A549 treated with CORT108297 at 1 μM for 4 hours (cell line): Measurements from ENCODE around the gene EPHA10. TPM values are rescaled to one million over a fixed set of nuclear protein-coding genes. Genes with fewer than 3 reads are reported as not detected.

Source experiments
- total RNA-seq: library from RNA; stranded (reverse); fragments of 200-300 nt; extraction: Qiagen RNA extraction; gene quantifications from 5 replicates; pipeline ENCODE4 v1.2.3, GENCODE V29; 2022

The EPHA10 gene
- total RNA-seq = 0.63 to 0.91 TPM (median 0.83 TPM) in 5 replicates

DNA sequence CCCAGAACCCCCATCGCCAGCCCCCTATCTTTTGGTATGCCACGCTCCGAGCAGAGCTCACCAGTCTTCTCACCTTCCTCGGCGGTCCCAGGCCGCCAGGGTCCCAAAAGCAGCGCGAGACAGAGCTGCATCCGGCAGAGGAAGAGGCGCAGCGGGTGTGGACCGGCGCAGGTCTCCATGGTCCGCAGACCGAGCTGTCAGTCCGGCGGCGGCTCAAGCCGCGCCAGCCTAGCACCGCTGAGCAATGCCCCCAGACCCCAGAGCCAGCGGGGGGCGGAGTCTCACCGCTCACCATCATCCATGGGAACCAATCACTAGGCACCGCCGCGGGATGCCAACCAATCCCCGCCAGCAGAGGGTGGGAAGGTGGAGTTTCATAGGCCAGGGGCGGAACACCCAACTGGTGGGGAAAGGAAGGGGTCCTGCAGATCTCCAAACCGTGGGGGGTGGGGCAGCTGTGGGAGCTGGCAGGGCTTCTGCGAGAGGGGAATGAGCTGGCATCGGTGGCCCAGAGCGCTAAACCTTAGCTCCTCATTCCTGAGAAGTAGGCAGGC lies at the start of gene EPHA10:
EPHA10 (minus strand) TSS at position 233 of the 554 bp plus-strand sequence; CDS start at position 179, 54 bp downstream.

GRCh38 chr1:37807555-37808368 lies 42.8 kb upstream of the EPHA10 start, which contains the start of the genes C1orf122 and YRDC:
Gene C1orf122, plus strand, starts transcription at chr1:37807790. Its CDS starts 615 bp downstream, at chr1:37808405.
Gene YRDC, minus strand, starts transcription at chr1:37808208. Its CDS starts 28 bp downstream, at chr1:37808180.

DNA sequence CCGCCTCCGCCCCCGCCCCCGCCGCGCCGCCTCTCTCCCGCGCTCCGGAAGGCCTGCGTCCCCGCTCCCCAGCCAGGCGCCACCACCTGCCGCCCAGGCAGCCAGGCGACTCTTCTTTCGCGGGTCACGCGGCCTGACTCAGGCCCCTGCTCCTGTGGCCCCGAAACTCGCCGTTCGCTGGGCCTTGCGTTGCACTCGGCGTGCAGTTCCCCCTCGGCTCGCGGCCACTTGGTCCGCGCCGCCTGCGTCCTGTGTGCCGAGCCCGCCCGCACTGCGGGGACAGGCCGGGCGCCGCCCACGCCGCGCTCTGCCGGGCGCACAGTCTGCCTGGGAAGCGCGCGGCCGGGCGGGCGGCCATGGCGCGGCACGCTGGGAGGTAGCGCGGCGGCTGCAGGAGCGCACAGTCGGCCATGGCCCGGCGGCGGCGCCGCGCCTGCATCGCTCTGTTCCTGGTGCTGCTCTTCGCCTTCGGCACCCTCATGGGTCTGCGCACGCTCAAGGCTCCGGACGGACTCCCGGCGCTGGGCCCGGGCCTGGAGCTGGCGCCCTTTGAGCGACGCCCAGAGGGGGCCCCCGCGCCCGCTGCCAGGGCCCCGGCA lies 29.0 kb upstream of the EPHA10 start, which contains the start of gene MANEAL:
MANEAL (plus strand) TSS at position 75 of the 599 bp plus-strand sequence; CDS start at position 411, 336 bp downstream.

DNA sequence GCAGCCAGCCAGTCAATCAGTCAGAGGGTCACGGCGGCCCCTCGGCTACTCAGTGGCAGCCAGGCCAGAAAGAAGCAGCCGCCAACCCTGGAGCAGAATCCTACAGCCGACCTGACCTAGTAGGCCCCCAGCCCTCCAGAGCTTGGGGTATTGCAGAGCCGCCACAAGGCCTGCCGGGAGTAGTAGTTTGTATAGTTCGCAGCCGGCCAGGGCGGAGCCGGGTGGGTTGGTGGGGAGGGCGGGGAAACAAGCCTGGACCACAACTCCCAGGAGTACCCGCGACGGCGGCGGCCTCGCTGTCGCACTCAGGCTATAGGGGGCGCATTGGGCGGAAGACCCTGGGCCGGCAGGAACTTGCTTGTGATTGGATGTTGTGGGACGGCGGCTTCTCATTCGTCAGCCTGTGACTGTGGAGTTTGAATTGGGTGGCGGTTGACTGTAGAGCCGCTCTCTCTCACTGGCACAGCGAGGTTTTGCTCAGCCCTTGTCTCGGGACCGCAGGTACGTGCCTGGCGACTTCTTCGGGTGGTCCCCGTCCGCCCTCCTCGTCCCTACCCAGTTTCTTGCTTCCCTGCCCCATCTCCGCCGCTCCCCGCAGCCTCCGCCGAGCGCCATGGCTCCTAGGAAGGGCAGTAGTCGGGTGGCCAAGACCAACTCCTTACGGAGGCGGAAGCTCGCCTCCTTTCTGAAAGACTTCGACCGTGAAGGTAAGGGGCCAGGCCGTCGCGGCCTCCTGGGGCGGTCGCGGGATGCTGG lies 72.7 kb downstream of the EPHA10 start, which contains the start of gene CDCA8:
CDCA8 (plus strand) TSS at position 439 of the 756 bp plus-strand sequence; CDS start at position 614, 175 bp downstream.

Other genes with a start within 250 kb of the EPHA10 start
- 9.8 to 13.0 TPM (median 12.0 TPM) in 5 replicates for gene SNIP1, start 210.8 kb downstream of the EPHA10 start, total RNA-seq
- gene DNALI1, start 208.2 kb downstream of the EPHA10 start, total RNA-seq = 0.03 to 0.07 TPM (median 0.06 TPM) in 3 of 5 replicates, not detected in the others
- 43.4 to 66.6 TPM (median 51.3 TPM) in 5 replicates for gene GNL2, start 169.2 kb downstream of the EPHA10 start, total RNA-seq
- 0.09 to 0.16 TPM (median 0.10 TPM) in 5 replicates for gene RSPO1, start 130.2 kb downstream of the EPHA10 start, total RNA-seq
- gene CDCA8, start 72.6 kb downstream of the EPHA10 start, total RNA-seq = 45.8 to 49.2 TPM (median 46.8 TPM) in 5 replicates
- gene MANEAL, start 28.7 kb upstream of the EPHA10 start, total RNA-seq = 20.4 to 27.1 TPM (median 26.2 TPM) in 5 replicates
- 32.2 to 68.6 TPM (median 56.5 TPM) in 5 replicates for gene C1orf122, start 42.7 kb upstream of the EPHA10 start, total RNA-seq
- 14.4 to 19.8 TPM (median 18.5 TPM) in 5 replicates for gene YRDC, start 43.1 kb upstream of the EPHA10 start, total RNA-seq
- 3.9 to 5.4 TPM (median 4.2 TPM) in 5 replicates for gene MTF1, start 94.5 kb upstream of the EPHA10 start, total RNA-seq
- gene INPP5B, start 181.9 kb upstream of the EPHA10 start, total RNA-seq = 3.9 to 5.4 TPM (median 4.5 TPM) in 5 replicates
- 50.9 to 100 TPM (median 54.3 TPM) in 5 replicates for gene SF3A3, start 224.9 kb upstream of the EPHA10 start, total RNA-seq
- gene FHL3, start 240.4 kb upstream of the EPHA10 start, total RNA-seq = 7.3 to 9.0 TPM (median 8.7 TPM) in 5 replicates
- 39.1 to 77.3 TPM (median 42.9 TPM) in 5 replicates for gene UTP11, start 247.6 kb upstream of the EPHA10 start, total RNA-seq